KOPT-K1 (cell line): Measurements from ENCODE around the gene MAP3K13.

Experiments used
- H3K27ac ChIP-seq: fragments of 200-600 bp; sonication (generic); 2 replicates; pipeline ENCODE4 v1.5.1; 2016; ENCODE audit warnings: antibody characterized with exemption, mild to moderate bottlenecking, low read depth, low read length; ENCODE audit not compliant: poor library complexity, severe bottlenecking
- H3K36me3 ChIP-seq: fragments of 200-600 bp; sonication (generic); 2 replicates; pipeline ENCODE4 v1.5.1; 2017; ENCODE audit warnings: antibody characterized with exemption, mild to moderate bottlenecking, low read length, moderate library complexity; ENCODE audit not compliant: insufficient read depth
- H3K9me3 ChIP-seq: fragments of 200-600 bp; sonication (generic); 2 replicates; pipeline ENCODE4 v1.5.1; 2017; ENCODE audit warnings: antibody characterized with exemption, low read length, mild to moderate bottlenecking; ENCODE audit not compliant: insufficient read depth, poor library complexity, severe bottlenecking

The MAP3K13 gene

GRCh38 chr3:185332026-185332735 is 30.8 kb upstream of the MAP3K13 start:
- Histone ChIP-seq H3K27ac (no peak overlapping the region), H3K9me3 (no peaks in the 10 kb centered on the region), H3K36me3 (no peaks in the 10 kb centered on the region)

- Histone ChIP-seq H3K27ac (no peak overlapping the region), H3K9me3 (no peaks in the 10 kb centered on the region), H3K36me3 (no peaks in the 10 kb centered on the region)
These were observed 27.1 kb upstream of the MAP3K13 start for GRCh38 chr3:185335799-185336198.

GRCh38 chr3:185337231-185337816 is 25.6 kb upstream of the MAP3K13 start:
- Histone ChIP-seq H3K27ac (no peak overlapping the region), H3K9me3 (no peaks in the 10 kb centered on the region), H3K36me3 (no peaks in the 10 kb centered on the region)

GRCh38 chr3:185339945-185340344 is 23.0 kb upstream of the MAP3K13 start:
- H3K9me3 ChIP-seq: no peaks in the 10 kb centered on the region
- H3K36me3 ChIP-seq: no peaks in the 10 kb centered on the region
- H3K27ac ChIP-seq: no peak overlapping the region

- no peaks in the 10 kb centered on the region for H3K36me3 ChIP-seq
- H3K9me3 ChIP-seq: no peaks in the 10 kb centered on the region
- no peak overlapping the region for H3K27ac ChIP-seq
These were observed 22.2 kb upstream of the MAP3K13 start for GRCh38 chr3:185340751-185341150.

GRCh38 chr3:185341616-185342458 is 21.1 kb upstream of the MAP3K13 start:
- Histone ChIP-seq H3K27ac (no peak overlapping the region), H3K9me3 (no peaks in the 10 kb centered on the region), H3K36me3 (no peaks in the 10 kb centered on the region)

- no peaks in the 10 kb centered on the region for H3K36me3 ChIP-seq
- H3K27ac ChIP-seq: no peak overlapping the region
- H3K9me3 ChIP-seq: no peaks in the 10 kb centered on the region
These were observed 20.3 kb upstream of the MAP3K13 start for GRCh38 chr3:185342459-185343174.

GRCh38 chr3:185347399-185347798 is 15.5 kb upstream of the MAP3K13 start:
- no peak overlapping the region for H3K27ac ChIP-seq
- H3K9me3 ChIP-seq: no peaks in the 10 kb centered on the region
- no peaks in the 10 kb centered on the region for H3K36me3 ChIP-seq

GRCh38 chr3:185350841-185351240 is 12.1 kb upstream of the MAP3K13 start:
- H3K9me3 ChIP-seq: no peaks in the 10 kb centered on the region
- no peak overlapping the region for H3K27ac ChIP-seq
- H3K36me3 ChIP-seq: no peaks in the 10 kb centered on the region

- Histone ChIP-seq H3K36me3 (no peaks in the 10 kb centered on the region), H3K27ac (no peak overlapping the region), H3K9me3 (no peaks in the 10 kb centered on the region)
These were observed 11.5 kb upstream of the MAP3K13 start for GRCh38 chr3:185351396-185351795.

- Histone ChIP-seq H3K27ac (no peak overlapping the region), H3K9me3 (no peaks in the 10 kb centered on the region), H3K36me3 (no peaks in the 10 kb centered on the region)
These were observed 9.7 kb upstream of the MAP3K13 start for GRCh38 chr3:185353225-185353624.

GRCh38 chr3:185353823-185354614 is 8.9 kb upstream of the MAP3K13 start:
- no peaks in the 10 kb centered on the region for H3K36me3 ChIP-seq
- no peaks in the 10 kb centered on the region for H3K9me3 ChIP-seq
- no peak overlapping the region for H3K27ac ChIP-seq

GRCh38 chr3:185356499-185356898 is 6.4 kb upstream of the MAP3K13 start:
- no peak overlapping the region for H3K27ac ChIP-seq
- no peaks in the 10 kb centered on the region for H3K9me3 ChIP-seq
- H3K36me3 ChIP-seq: no peaks in the 10 kb centered on the region

- Histone ChIP-seq H3K27ac (no peak overlapping the region), H3K36me3 (no peaks in the 10 kb centered on the region), H3K9me3 (no peaks in the 10 kb centered on the region)
These were observed 1.0 kb upstream of the MAP3K13 start for GRCh38 chr3:185361920-185362319.
